HEK293T (cell line): ENCODE measurements around the gene BLVRB.
A peak's percentile ranks its signal among the peaks of the same experiment; 100 is the strongest.

ENCODE experiments used
- CTCF ChIA-PET: fragments of 350-600 bp; formaldehyde crosslinking; extraction: SDS; loops from one replicate; lab custom pipeline; 2021; ENCODE audit warnings: antibody characterized with exemption, inconsistent platforms; lab: Yijun Ruan, JAX
- POLR2A ChIA-PET: fragments of 350-600 bp; formaldehyde crosslinking; extraction: SDS; loops from one replicate; lab custom pipeline; 2020; ENCODE audit warnings: antibody characterized with exemption, inconsistent platforms; lab: Yijun Ruan, JAX
- DNase-seq: peaks from one replicate; pipeline ENCODE4 v3.0.0; 2012; ENCODE audit warnings: mixed read lengths; ENCODE audit errors: extremely low spot score
- ARNT ChIP-seq: fragments of 450-650 bp; IDR thresholded peaks from 2 replicates; pipeline ENCODE4 v1.6.1; 2017; ENCODE audit warnings: mild to moderate bottlenecking
- BHLHE40 ChIP-seq: fragments of 450-650 bp; IDR thresholded peaks from 2 replicates; pipeline ENCODE4 v1.6.1; 2016; ENCODE audit warnings: mild to moderate bottlenecking, moderate library complexity, borderline replicate concordance
- CTBP1 ChIP-seq: fragments of 450-650 bp; IDR thresholded peaks from 2 replicates; pipeline ENCODE4 v1.6.1; 2016; ENCODE audit warnings: borderline replicate concordance
- ELF4 ChIP-seq: fragments of 450-650 bp; IDR thresholded peaks from 2 replicates; pipeline ENCODE4 v1.6.1; 2017; ENCODE audit warnings: antibody characterized with exemption
- FOXA1 ChIP-seq: fragments of 450-650 bp; IDR thresholded peaks from 2 replicates; pipeline ENCODE4 v1.6.1; 2016; ENCODE audit warnings: mild to moderate bottlenecking
- FOXK2 ChIP-seq: fragments of 450-650 bp; IDR thresholded peaks from 2 replicates; pipeline ENCODE4 v1.6.1; 2016; ENCODE audit warnings: mild to moderate bottlenecking
- FOXM1 ChIP-seq: fragments of 450-650 bp; IDR thresholded peaks from 2 replicates; pipeline ENCODE4 v1.6.1; 2017; ENCODE audit warnings: mild to moderate bottlenecking, borderline replicate concordance
- L3MBTL2 ChIP-seq: fragments of 450-650 bp; conservative IDR thresholded peaks from 2 replicates; pipeline ENCODE4 v1.6.1; 2016; ENCODE audit warnings: mild to moderate bottlenecking
- LEF1 ChIP-seq: fragments of 450-650 bp; IDR thresholded peaks from 2 replicates; pipeline ENCODE4 v1.6.1; 2017; ENCODE audit warnings: mild to moderate bottlenecking, borderline replicate concordance
- NFRKB ChIP-seq: fragments of 450-650 bp; IDR thresholded peaks from 2 replicates; pipeline ENCODE4 v1.6.1; 2016; ENCODE audit warnings: mild to moderate bottlenecking, moderate library complexity
- PKNOX1 ChIP-seq: fragments of 450-650 bp; IDR thresholded peaks from 2 replicates; pipeline ENCODE4 v1.6.1; 2016
- SP1 ChIP-seq: fragments of 450-650 bp; IDR thresholded peaks from 2 replicates; pipeline ENCODE4 v1.6.1; 2017
- SUZ12 ChIP-seq: fragments of 450-650 bp; IDR thresholded peaks from 2 replicates; pipeline ENCODE4 v1.6.1; 2016; ENCODE audit warnings: mild to moderate bottlenecking
- TARDBP ChIP-seq: fragments of 450-650 bp; IDR thresholded peaks from 2 replicates; pipeline ENCODE4 v1.6.1; 2016
- ZNF384 ChIP-seq: fragments of 450-650 bp; IDR thresholded peaks from 2 replicates; pipeline ENCODE4 v1.6.1; 2016

BLVRB gene

GRCh38 chr19:40425450-40426287, 39.9 kb downstream of the BLVRB start, which contains the start of gene SERTAD1:
Gene SERTAD1 (minus strand): TSS chr19:40425992. CDS start chr19:40423546, 2,446 bp downstream.
- TF ChIP-seq TARDBP (no peak), PKNOX1 (peak; percentile 64; the same call in 1 of the 2 replicates), ELF4 (peak; percentile 62)
- ChIA-PET CTCF (interaction anchor here (0.6 to 1.2 kb wide), 4 partner anchors 10 to 209 kb away, joined by 3 to 5 read pairs (median 4); no protein-coding TSS in a partner anchor), POLR2A (interaction anchor here (0.6 to 2.6 kb wide), 17 partner anchors 7 to 319 kb away, joined by 3 to 51 read pairs (median 5); partner anchors contain the start of genes AKT2, BLVRB, C19orf47 and PLD3)
- peak; percentile 97 for DNase-seq

- POLR2A ChIA-PET: interaction anchor here (0.9 to 1.3 kb wide), 4 partner anchors 8 to 77 kb away, joined by 3 to 11 read pairs (median 6); partner anchors contain the start of genes BLVRB, C19orf47, PLD3 and SERTAD3
- TF ChIP-seq LEF1 (no peak), BHLHE40 (no peak)
- CTCF ChIA-PET: interaction anchor here (0.7 kb wide), 1 partner anchor 9 kb away, joined by 3 read pairs; no protein-coding TSS in a partner anchor
- DNase-seq: peak; percentile 59
These were observed 40.7 kb downstream of the BLVRB start for GRCh38 chr19:40424637-40425449.

- TF ChIP-seq CTBP1: no peak
- TF ChIP-seq BHLHE40: no peak
- no peak for TF ChIP-seq L3MBTL2
- no peak for TF ChIP-seq TARDBP
- TF ChIP-seq SUZ12: no peak
- TF ChIP-seq NFRKB: no peak
- TF ChIP-seq PKNOX1: no peak
- no peak for TF ChIP-seq FOXM1
- TF ChIP-seq ELF4: no peak
- no peak for TF ChIP-seq FOXA1
- TF ChIP-seq ARNT: no peak
- ChIA-PET CTCF (no interaction called here), POLR2A (interaction anchor here (1.3 to 2.3 kb wide), 2 partner anchors 9 to 20 kb away, joined by 11 to 14 read pairs; partner anchors contain the start of gene SERTAD3)
- DNase-seq: no peak
These were observed 41.6 kb downstream of the BLVRB start for GRCh38 chr19:40423938-40424337.

- ChIA-PET CTCF (interaction anchor here (1.6 kb wide), 1 partner anchor 65 kb away, joined by 3 read pairs; no protein-coding TSS in a partner anchor), POLR2A (interaction anchor here (1.1 to 2.3 kb wide), 2 partner anchors 11 to 21 kb away, joined by 4 to 14 read pairs; partner anchors contain the start of gene SERTAD3)
- no peak for TF ChIP-seq FOXK2
- no peak for TF ChIP-seq L3MBTL2
- no peak for TF ChIP-seq LEF1
- TF ChIP-seq SP1: no peak
- TF ChIP-seq TARDBP: no peak
- TF ChIP-seq CTBP1: no peak
- DNase-seq: no peak
These were observed 42.6 kb downstream of the BLVRB start for GRCh38 chr19:40422748-40423566.

GRCh38 chr19:40421993-40422747, 43.4 kb downstream of the BLVRB start:
- CTCF ChIA-PET: interaction anchor here (1.6 kb wide), 1 partner anchor 66 kb away, joined by 3 read pairs; no protein-coding TSS in a partner anchor
- DNase-seq: no peak
- TF ChIP-seq CTBP1 (no peak), ZNF384 (peak; percentile 53; the same call in 1 of the 2 replicates), BHLHE40 (no peak)
- POLR2A ChIA-PET: interaction anchor here (1.1 to 2.3 kb wide), 4 partner anchors 12 to 21 kb away, joined by 4 to 57 read pairs (median 16); partner anchors contain the start of gene SERTAD3
